Retina (tissue), 1 donor: ENCODE results near the gene RPRD1B.

Experiments used
- DNase-seq: peaks from one replicate; pipeline ENCODE4 v3.0.0-alpha.2; 2016

RPRD1B gene

DNA sequence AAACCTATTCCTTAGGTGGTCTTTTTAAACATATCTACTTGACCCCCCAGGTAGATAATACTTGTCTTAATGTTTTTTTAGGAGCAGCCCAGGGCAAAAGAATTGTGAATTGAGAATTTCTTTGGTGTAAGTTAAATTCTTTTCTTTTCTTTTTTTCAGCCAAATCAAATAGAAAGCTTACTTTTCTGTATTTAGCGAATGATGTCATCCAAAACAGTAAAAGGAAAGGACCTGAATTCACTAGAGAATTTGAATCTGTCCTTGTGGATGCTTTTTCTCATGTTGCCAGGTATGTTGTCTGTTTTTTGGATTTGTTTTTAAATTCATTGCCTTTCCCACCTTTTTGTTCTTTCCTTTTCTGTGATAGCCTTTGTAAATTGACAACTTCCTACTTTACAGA, 6.7 kb downstream of the RPRD1B start:
- no peak for DNase-seq

DNA sequence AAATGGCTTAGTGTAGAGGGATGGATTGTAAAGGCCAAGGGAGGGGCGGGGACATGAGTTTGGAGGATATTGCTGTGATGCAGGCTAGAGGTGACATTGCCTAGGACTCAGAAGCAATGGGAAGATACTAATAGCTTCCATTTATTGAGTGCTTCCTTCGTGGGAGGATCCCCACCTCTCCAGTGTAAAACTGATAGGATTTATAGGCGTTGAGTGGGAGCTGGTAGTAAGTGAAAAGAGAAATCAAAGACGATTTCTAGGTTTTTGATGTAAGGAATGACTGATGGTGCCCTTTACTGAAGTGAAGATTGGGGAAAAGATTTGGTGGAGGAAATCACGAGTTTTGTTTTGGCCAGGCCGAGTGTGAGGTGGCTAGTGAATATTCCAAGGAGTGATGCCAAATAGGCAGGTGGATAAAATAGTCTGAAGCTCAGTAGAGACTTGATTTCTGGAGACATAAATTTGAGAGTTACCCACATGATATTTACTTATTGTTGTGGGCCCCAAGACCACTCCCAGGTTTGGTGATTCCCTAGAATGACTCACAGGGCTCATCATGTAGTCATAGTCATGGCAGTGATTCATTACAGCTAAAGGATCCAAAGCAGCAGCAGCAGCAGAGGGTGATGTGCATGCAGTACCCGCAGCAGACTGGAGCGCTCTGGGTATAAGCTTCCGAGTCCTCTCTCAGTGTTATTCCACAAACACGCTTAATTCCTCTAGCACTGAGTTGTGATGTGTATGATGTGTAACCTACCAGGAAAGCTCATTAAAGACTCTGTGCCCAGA, 10.2 kb downstream of the RPRD1B start:
- DNase-seq = no peak

- DNase-seq = no peak
Observed at GRCh38 chr20:38044685-38045084, 11.1 kb downstream of the RPRD1B start.

DNA sequence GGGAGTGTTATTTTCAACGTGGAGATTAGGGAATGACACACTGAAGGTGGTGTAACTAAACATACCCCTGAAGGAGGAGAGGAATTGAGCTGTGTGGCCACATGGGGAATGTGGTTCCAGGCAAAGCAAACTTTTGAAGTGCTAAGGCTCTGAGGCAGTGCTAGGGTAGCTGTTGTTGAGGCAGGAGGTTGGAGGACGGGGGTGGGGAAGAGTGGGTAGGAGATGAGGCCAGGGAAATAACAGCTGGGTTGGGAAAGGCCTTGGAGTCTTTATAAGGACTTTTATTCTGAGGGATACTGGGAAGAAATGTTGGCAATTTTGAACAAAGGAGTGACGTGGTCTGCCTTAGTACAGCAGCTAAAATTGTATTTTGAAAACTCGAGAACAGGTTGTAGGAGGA, 13.0 kb downstream of the RPRD1B start:
- no peak for DNase-seq

GRCh38 chr20:38049800-38050199, 16.3 kb downstream of the RPRD1B start:
- DNase-seq = no peak

DNA sequence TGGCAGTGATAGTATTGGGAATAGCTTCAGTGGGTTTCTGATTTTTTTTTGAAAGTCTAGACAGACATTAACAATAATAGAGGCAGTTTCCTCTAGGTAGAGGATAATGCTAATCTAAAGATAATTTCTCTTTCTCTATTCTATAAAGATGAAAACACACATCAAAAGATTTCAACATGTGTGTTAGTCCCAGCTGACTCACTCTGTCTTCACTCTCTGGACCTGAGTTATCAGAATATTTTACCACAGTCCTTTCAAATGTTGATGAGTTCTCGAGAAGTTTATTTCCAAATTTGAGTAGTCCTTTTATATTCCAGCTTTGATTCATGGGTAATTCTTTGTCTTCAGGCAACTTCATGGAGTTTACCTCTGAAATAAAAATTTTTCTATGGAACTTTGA, 17.1 kb downstream of the RPRD1B start:
- DNase-seq = no peak

- no peak for DNase-seq
Observed at GRCh38 chr20:38052870-38053269, 19.3 kb downstream of the RPRD1B start.

GRCh38 chr20:38054647-38055046, 21.1 kb downstream of the RPRD1B start:
- DNase-seq = no peak

DNA sequence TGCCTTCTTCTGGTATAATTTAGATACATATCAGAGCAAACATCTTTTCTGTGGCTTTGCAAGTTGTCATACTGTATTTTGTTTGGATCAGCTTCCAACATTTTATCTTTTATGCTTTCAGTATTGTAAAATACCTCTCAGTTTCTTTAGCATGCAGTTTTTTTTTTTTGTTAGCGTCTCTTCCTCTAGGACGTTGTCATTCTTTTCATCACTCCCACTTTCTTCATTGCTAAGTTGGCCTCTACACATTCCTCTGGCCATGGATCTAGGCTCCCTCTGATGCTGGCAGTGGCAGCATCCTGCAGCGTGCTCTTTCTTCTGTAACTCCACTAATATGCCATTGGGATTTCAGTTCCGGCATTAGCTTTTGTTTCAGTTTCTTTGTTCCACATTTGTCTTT, 21.7 kb downstream of the RPRD1B start:
- no peak for DNase-seq

GRCh38 chr20:38055848-38056247, 22.3 kb downstream of the RPRD1B start:
- no peak for DNase-seq

- peak; percentile 76 for DNase-seq
Observed at GRCh38 chr20:38057351-38057972, 23.9 kb downstream of the RPRD1B start.

DNA sequence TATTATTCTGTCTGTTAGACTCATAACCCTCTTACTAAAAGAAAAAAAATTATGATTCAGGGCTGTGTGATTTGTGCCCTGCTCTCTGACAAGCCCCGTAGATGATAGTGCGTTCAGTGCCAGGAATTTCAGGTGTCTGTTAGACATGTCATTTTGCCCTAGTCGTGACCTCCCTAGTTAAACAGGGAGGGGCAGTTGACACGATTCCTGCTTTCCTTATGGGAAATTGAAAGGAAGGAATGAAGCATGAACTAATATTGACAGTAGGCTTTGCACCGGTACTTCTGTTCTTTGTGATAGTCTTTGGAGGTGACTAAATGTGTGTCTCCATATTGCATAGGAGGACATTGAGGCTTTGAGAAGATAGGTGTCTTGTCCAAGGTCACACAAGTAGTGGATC, 26.3 kb downstream of the RPRD1B start:
- DNase-seq = no peak

- DNase-seq = no peak
Observed at GRCh38 chr20:38060536-38060935, 27.0 kb downstream of the RPRD1B start.

GRCh38 chr20:38061109-38061508, 27.6 kb downstream of the RPRD1B start:
- no peak for DNase-seq

DNA sequence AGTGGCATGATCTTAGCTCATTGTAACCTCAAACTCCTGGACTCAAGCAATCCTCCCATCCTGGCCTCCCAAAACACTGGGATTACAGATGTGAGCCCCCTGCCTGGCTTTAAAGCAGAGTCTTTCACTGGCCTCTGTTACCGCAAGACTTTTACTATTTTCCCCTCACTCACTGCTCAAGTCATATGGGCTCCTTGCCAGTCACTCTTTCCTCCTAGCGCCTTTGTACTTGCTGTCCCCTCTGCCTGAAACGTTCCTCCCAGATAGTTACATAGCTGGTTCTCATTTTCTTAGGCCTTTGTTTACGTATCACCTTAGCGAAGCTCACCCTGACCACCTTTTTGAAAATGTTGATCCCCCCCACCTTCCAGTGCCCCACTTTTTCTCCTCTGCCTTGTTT, 29.3 kb downstream of the RPRD1B start:
- DNase-seq = no peak

- no peak for DNase-seq
Observed at GRCh38 chr20:38063911-38064530, 30.5 kb downstream of the RPRD1B start.

- DNase-seq = no peak
Observed at GRCh38 chr20:38065764-38066375, 32.3 kb downstream of the RPRD1B start.

DNA sequence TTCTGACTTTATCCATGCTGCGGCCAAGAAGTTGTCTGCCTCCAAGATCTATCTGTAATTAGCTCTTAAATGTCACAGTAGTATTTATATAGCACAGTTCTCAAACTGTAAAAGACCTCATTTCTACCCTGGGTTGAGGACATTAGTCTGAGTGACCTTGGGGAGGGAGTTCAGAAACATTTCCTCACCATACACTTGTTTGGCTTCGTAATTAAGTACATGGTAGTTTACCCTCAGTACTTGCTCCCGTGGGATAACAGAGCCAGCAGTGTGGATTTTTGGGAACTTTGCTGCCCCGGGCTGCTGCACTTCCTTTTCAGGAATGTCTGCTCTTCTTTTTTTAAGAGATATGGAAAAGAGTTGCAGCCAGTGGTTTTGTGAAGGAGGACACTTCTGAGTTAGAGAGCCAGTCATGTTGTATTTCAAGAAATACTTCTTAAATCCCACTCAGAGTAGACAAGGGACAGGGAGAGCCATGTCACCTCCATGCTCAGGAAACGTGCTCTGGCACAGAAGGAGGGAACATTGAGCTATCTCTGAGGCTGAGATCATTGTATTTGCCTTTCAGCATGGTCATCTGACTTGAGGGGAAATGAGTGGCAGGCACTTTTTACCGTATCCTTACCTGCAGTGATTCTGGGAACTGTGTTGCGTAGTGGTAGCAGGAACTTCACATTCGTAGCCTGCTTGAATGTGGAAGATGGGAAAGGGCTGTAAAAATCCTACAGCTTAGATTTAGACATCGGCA, 33.6 kb downstream of the RPRD1B start:
- DNase-seq = no peak

- peak; percentile 13 for DNase-seq
Observed at GRCh38 chr20:38067717-38068365, 34.3 kb downstream of the RPRD1B start.

- no peak for DNase-seq
Observed at GRCh38 chr20:38072898-38073297, 39.4 kb downstream of the RPRD1B start.

GRCh38 chr20:38073307-38074071, 39.9 kb downstream of the RPRD1B start:
- peak; percentile 54 for DNase-seq
